OCI-LY1 (cell line): ENCODE measurements around the gene DEFB125.

ENCODE experiments used
- H2AFZ ChIP-seq: fragments of 200-600 bp; sonication (generic), shearing (Covaris generic); 2 replicates; pipeline ENCODE4 v1.6.0; 2014; ENCODE audit warnings: antibody characterized with exemption, mild to moderate bottlenecking, low read length
- H3F3A ChIP-seq: fragments of 200-600 bp; sonication (generic), shearing (Covaris generic); 2 replicates; pipeline ENCODE4 v1.6.0; 2014; ENCODE audit warnings: mild to moderate bottlenecking, antibody characterized with exemption, low read length, moderate library complexity; ENCODE audit not compliant: insufficient read depth
- H3K27ac ChIP-seq: fragments of 200-600 bp; sonication (generic); 2 replicates; pipeline ENCODE4 v1.5.1; 2014; ENCODE audit warnings: low read length, mixed run types, mild to moderate bottlenecking, low read depth; ENCODE audit not compliant: poor library complexity, severe bottlenecking
- H3K27me3 ChIP-seq: fragments of 200-600 bp; sonication (generic); 2 replicates; pipeline ENCODE4 v1.6.0; 2014; ENCODE audit warnings: antibody characterized with exemption, mild to moderate bottlenecking, low read length, moderate library complexity; ENCODE audit not compliant: insufficient read depth
- H3K36me3 ChIP-seq: fragments of 200-600 bp; sonication (generic); 2 replicates; pipeline ENCODE4 v1.6.1; 2014; ENCODE audit warnings: mild to moderate bottlenecking, antibody characterized with exemption, low read length, moderate library complexity, mixed read lengths; ENCODE audit not compliant: insufficient read depth
- H3K4me1 ChIP-seq: fragments of 200-600 bp; sonication (generic); 2 replicates; pipeline ENCODE4 v1.5.1; 2014; ENCODE audit warnings: mild to moderate bottlenecking, low read length, moderate library complexity; ENCODE audit not compliant: insufficient read depth, severe bottlenecking
- H3K4me2 ChIP-seq: fragments of 200-600 bp; sonication (generic), shearing (Covaris generic); 2 replicates; pipeline ENCODE4 v1.6.1; 2014; ENCODE audit warnings: low read length
- H3K4me3 ChIP-seq: fragments of 200-600 bp; sonication (generic); 2 replicates; pipeline ENCODE4 v1.5.1; 2014; ENCODE audit warnings: low read length, low read depth, mild to moderate bottlenecking, mixed read lengths; ENCODE audit not compliant: poor library complexity, severe bottlenecking
- H3K79me2 ChIP-seq: fragments of 200-600 bp; shearing (Covaris generic); 2 replicates; pipeline ENCODE4 v1.6.1; 2016; ENCODE audit warnings: mixed run types, low read length, mixed read lengths; ENCODE audit not compliant: insufficient read depth
- H3K9ac ChIP-seq: fragments of 200-600 bp; sonication (generic), shearing (Covaris generic); 2 replicates; pipeline ENCODE4 v1.6.1; 2014; ENCODE audit warnings: mild to moderate bottlenecking, low read length, mixed read lengths
- H3K9me2 ChIP-seq: fragments of 200-600 bp; sonication (generic), shearing (Covaris generic); 2 replicates; pipeline ENCODE4 v1.6.1; 2014; ENCODE audit warnings: low read depth, mild to moderate bottlenecking, low read length, mixed read lengths
- H3K9me3 ChIP-seq: fragments of 200-600 bp; shearing (Covaris generic); 2 replicates; pipeline ENCODE4 v1.6.1; 2014; ENCODE audit warnings: low read length, mixed read lengths
- H4K20me1 ChIP-seq: fragments of 200-600 bp; sonication (generic), shearing (Covaris generic); 2 replicates; pipeline ENCODE4 v1.6.0; 2016; ENCODE audit warnings: mild to moderate bottlenecking, low read length; ENCODE audit not compliant: insufficient read depth
- CTCF ChIP-seq: fragments of 200-600 bp; sonication (generic), shearing (Covaris generic); IDR thresholded peaks from 2 replicates; pipeline ENCODE4 v1.5.1; 2017; ENCODE audit warnings: mild to moderate bottlenecking, antibody characterized with exemption, low read length, moderate library complexity, mixed read lengths
- EZH2 ChIP-seq: fragments of 200-600 bp; sonication (generic), shearing (Covaris generic); IDR thresholded peaks from 2 replicates; pipeline ENCODE4 v1.8.0; 2017; ENCODE audit warnings: borderline replicate concordance, mixed run types, mild to moderate bottlenecking, antibody characterized with exemption, low read length, moderate library complexity, mixed read lengths

The DEFB125 gene

GRCh38 chr20:61757-62156, 25.7 kb upstream of the DEFB125 start:
- H3K4me2 ChIP-seq = no peak overlapping the region
- H3K36me3 ChIP-seq = no peaks in the 10 kb centered on the region
- H3F3A ChIP-seq = no peaks in the 10 kb centered on the region
- TF ChIP-seq EZH2 (no peak), CTCF (no peak)
- no peaks in the 10 kb centered on the region for H4K20me1 ChIP-seq
- no peaks in the 10 kb centered on the region for H3K27me3 ChIP-seq
- H3K4me1 ChIP-seq = no peaks in the 10 kb centered on the region
- no peak overlapping the region for H3K4me3 ChIP-seq
- H3K27ac ChIP-seq = no peak overlapping the region
- peaks cover 7% of the 10 kb centered on the region; the same call in 1 of the 2 replicates for H3K9me3 ChIP-seq
- no peak overlapping the region for H2AFZ ChIP-seq
- no peaks in the 10 kb centered on the region for H3K9me2 ChIP-seq
- H3K79me2 ChIP-seq = no peaks in the 10 kb centered on the region
- H3K9ac ChIP-seq = no peak overlapping the region

GRCh38 chr20:62487-62886, 25.0 kb upstream of the DEFB125 start:
- TF ChIP-seq CTCF (no peak), EZH2 (no peak)
- Histone ChIP-seq H3K4me3 (no peak overlapping the region), H4K20me1 (no peaks in the 10 kb centered on the region), H3K36me3 (no peaks in the 10 kb centered on the region), H3K4me1 (no peaks in the 10 kb centered on the region), H3K27ac (no peak overlapping the region), H2AFZ (no peak overlapping the region), H3K4me2 (no peak overlapping the region), H3K9me3 (peaks cover 7% of the 10 kb centered on the region; the same call in 1 of the 2 replicates), H3K27me3 (no peaks in the 10 kb centered on the region), H3K79me2 (no peaks in the 10 kb centered on the region), H3K9me2 (no peaks in the 10 kb centered on the region), H3F3A (no peaks in the 10 kb centered on the region), H3K9ac (no peak overlapping the region)

GRCh38 chr20:64026-64603, 23.4 kb upstream of the DEFB125 start:
- Histone ChIP-seq H4K20me1 (no peaks in the 10 kb centered on the region), H2AFZ (no peak overlapping the region), H3K79me2 (no peaks in the 10 kb centered on the region), H3K4me1 (no peaks in the 10 kb centered on the region), H3K27ac (no peak overlapping the region), H3K4me2 (no peak overlapping the region), H3K9me3 (peaks cover 7% of the 10 kb centered on the region; the same call in 1 of the 2 replicates), H3K36me3 (no peaks in the 10 kb centered on the region), H3K9ac (no peak overlapping the region), H3K9me2 (no peaks in the 10 kb centered on the region), H3K27me3 (no peaks in the 10 kb centered on the region), H3F3A (no peaks in the 10 kb centered on the region), H3K4me3 (no peak overlapping the region)
- no peak for TF ChIP-seq CTCF
- TF ChIP-seq EZH2 = no peak
